Neural progenitor cell (in vitro differentiated cells): ENCODE results near the gene ADCY6.

Experiments used
- CTCF ChIP-seq: fragments of 200-600 bp; sonication (generic); IDR thresholded peaks from 2 replicates; pipeline ENCODE4 v1.5.1; 2017; ENCODE audit warnings: antibody characterized with exemption, mild to moderate bottlenecking
- EZH2 ChIP-seq: fragments of 200-600 bp; sonication (generic); IDR thresholded peaks from 2 replicates; pipeline ENCODE4 v1.6.1; 2017; ENCODE audit warnings: antibody characterized with exemption, mild to moderate bottlenecking, moderate library complexity

GRCh38 chr12:48767047-48767446, 21.8 kb downstream of the ADCY6 start:
- TF ChIP-seq CTCF (no peak), EZH2 (no peak)
